Stimulated activated CD8-positive, alpha-beta memory T cell treated with anti-CD3 and anti-CD28 coated beads, Interleukin-15, amount 100 ng/mL, for 4 hours (primary cell): ENCODE results near the gene EYA4.

Experiments used
- DNase-seq, 2 donors: peaks; one replicate each; pipeline ENCODE4 v3.0.0-alpha.2; 2020; ENCODE audit warnings: low read depth in 2 of 2

EYA4 gene

DNA sequence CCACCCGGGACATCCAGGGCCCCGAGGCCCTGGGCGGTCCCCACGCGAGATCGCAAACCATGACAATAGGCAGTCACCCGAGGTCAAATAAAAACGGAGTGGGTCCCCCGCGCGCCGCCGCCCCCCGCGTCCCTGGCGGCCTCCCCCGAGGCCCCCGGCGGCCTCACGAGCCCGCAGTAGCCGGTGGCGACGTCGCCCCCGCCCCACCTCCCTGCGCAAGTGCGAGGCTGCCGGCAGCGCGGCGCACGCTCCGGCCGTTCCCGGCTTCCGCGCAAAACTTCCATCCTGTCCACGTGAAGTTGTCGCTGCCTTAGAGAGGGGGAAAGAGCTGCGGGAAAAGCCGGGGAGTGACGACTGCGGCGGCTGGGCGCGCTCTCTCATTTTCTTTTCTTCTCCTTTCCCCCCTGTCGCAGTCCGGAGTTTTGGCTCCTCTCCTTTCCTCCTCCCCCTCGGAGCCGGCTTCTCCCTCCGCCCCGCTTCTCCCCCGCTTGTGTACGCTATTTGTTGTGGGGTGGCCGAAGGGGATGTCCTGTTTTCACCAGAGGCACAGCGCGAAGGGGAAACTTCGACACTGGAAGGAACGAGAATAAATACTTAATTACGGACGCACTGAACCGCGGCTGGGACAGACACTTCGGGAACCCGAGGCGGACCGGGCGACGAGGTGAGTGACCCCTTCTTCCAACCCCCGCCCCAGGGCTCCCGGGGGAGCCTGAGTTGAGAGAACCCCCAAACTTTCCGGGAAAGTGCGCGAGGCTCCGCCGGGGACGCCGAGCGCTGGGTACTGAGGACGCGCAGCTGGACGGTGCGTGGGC, at the start of gene EYA4:
TSS of gene EYA4 (plus strand) at position 272 of the 815 bp plus-strand sequence. CDS start 33,424 bp downstream, outside the sequence.
- DNase-seq, result no peak

GRCh38 chr6:133193396-133193795, 47.8 kb upstream of the EYA4 start:
- DNase-seq, result no peak

- no peak for DNase-seq
Observed at GRCh38 chr6:133198725-133199124, 42.4 kb upstream of the EYA4 start.

DNA sequence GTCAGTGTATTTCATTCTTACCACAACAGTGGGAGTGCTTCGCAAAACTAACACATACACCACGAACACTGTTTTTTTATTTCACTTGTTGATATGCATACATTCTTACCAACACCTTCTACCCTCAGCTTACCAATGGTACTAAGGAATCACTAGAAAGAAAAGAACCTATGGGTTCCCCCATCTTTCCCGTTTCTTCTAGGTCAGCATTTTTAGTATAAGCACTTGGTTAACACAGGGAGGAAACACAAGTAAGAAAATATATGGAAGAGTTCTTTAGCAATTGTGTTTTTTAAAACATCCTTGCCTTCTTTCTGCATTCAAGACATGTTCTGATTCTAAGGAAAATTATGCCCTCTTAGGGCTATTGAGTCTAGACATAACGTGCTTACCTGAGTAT, 39.9 kb upstream of the EYA4 start:
- no peak for DNase-seq

- no peak for DNase-seq
Observed at GRCh38 chr6:133202610-133203343, 38.4 kb upstream of the EYA4 start.

DNA sequence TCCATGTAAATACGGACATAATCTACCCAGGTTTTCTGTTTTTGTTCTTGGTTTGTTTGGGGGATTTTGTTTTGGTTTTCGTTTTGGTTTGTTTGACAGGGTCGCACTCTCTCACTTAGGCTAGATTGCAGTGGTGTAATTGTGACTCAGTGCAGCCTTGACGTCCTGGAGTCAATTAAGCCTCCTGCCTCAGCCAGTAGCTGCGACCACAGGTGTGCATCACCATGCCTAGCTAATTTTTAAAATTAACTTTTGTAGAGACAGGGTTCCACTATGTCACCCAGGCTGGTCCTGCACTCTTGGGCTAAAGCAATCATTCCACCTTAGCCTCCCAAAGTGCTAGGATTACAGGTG, 37.8 kb upstream of the EYA4 start:
- no peak for DNase-seq

DNA sequence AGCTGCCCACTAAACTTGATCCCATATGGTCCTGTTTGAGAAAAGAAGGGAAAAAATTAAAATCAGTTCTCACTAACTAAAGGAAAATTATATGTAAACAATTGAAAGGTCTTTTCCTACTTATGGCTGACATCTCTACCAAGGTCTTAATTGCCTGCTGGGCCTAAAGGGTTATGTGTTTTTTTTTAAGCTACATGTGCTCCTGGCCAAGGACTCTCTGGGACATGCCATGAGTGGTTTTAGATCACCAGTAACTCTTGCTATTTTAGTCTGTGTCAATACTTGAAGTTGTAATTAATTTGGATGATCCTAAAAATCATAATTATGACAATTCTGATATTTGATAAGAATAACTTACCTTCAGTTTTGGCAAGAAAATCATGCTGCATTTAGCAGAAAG, 35.9 kb upstream of the EYA4 start:
- DNase-seq, result no peak

GRCh38 chr6:133206942-133207341, 34.2 kb upstream of the EYA4 start:
- DNase-seq, result no peak

GRCh38 chr6:133207754-133208153, 33.4 kb upstream of the EYA4 start:
- no peak for DNase-seq

DNA sequence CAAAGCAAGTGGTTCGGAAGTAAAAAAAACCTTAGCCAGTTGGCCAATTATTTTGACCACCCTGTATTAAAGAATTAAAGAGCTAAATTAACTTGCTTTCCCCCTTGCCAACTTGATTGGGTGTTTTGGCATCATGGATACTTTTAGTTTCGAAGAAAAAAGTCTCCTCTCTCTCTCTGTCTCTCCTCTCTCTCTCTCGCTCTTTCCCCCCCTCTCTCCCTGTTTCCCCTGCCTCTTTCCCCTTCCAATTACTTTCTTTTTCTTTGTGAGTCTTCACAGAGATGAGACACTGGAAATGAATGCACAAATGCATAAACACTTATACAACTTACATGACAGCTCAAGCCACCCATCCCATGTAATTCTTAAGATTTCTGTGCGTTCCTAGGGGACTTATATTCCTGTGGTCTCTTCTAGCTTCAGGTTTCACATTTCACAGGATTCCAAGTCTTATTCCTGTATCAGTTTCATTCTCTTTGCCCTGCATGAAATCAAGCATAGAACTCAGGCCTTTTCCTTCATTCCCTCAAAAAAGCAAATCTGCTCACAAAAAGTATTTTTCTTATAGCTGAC, 32.9 kb upstream of the EYA4 start:
- DNase-seq, result no peak

GRCh38 chr6:133214267-133214666, 26.9 kb upstream of the EYA4 start:
- no peak for DNase-seq

GRCh38 chr6:133218852-133219251, 22.3 kb upstream of the EYA4 start:
- DNase-seq, result no peak

GRCh38 chr6:133223452-133224029, 17.6 kb upstream of the EYA4 start:
- no peak for DNase-seq

DNA sequence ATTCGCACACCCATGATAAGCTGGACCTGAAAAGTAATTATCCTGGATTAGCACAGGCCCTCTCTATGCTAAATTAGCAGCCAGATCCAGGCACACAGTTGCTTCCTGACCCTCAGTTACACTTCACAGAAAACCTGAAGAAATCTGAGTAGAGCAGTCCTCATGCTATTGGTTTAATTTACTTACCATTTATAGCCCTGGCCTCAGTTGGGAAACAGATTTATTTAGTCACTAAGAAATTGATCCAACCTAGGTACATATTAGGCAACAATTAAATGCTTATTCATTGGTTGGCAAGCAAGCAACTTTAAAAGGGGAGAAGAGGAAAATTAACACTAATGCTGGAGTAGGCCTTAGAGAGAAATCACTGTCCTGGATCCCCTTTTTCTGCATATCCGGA, 15.6 kb upstream of the EYA4 start:
- no peak for DNase-seq

GRCh38 chr6:133227344-133227743, 13.8 kb upstream of the EYA4 start:
- no peak for DNase-seq

DNA sequence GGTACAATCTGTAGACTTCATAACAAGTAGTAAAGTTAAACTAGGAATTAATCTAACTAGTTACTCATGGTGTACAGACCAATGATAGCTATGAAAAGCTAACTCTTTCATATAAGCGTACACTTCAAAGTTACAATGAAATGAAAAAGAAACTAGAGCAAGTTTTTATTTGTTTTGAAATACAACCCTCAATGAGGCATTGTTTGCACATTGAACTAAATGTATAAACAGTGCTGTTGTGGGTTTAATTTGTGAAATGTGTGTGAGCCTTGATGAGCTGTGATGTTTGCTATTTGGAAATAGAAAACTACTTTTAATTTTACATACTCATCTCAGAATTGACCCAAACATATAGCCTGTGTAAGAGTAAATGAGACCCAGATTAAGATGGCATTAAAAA, 11.1 kb upstream of the EYA4 start:
- DNase-seq, result no peak

DNA sequence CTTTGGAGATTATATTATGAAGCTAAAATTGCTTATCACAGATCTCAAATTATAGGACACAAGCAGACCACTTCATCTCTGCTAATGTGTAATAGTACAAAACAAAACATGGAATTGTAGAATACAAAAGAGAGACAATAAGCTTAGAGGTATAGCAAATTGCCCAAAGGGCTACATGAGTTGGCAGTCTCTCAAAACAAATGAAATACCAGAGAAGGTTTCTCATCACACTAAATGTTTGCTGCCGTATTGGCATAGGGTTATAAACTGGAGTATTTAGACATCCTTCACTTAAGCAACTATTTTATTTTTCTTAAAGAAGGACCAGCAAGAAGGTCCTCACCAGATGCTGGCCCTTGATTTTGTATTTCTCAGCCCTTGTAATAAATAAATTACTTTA, 5.9 kb upstream of the EYA4 start:
- no peak for DNase-seq

- no peak for DNase-seq
Observed at GRCh38 chr6:133236932-133237331, 4.2 kb upstream of the EYA4 start.

- no peak for DNase-seq
Observed at GRCh38 chr6:133240511-133241085, 559 bp upstream of the EYA4 start.

GRCh38 chr6:133241901-133242636, 912 bp downstream of the EYA4 start:
- no peak for DNase-seq
